Kasumi-1 (cell line): Measurements from ENCODE around the gene NRXN3.
"Not testable (repeated sequence)": the region's sequence is repeated elsewhere in the genome, so short reads cannot be mapped to it uniquely, and the experiment has no call there.

ENCODE experiments used
- DNase-seq, 2 experiments: peaks; one replicate each; lab custom pipeline; 2025; lab: John Stamatoyannopoulos, UW

Gene NRXN3

GRCh38 chr14:78403278-78403815 is 233.2 kb downstream of the NRXN3 start:
- DNase-seq = no peak

GRCh38 chr14:78405079-78405856 is 235.1 kb downstream of the NRXN3 start:
- no peak for DNase-seq

GRCh38 chr14:78412475-78412874 is 242.3 kb downstream of the NRXN3 start:
- DNase-seq = no peak

GRCh38 chr14:78414172-78414571 is 244.0 kb downstream of the NRXN3 start:
- DNase-seq = no peak

- no peak for DNase-seq
Observed at GRCh38 chr14:78417532-78417931, 247.4 kb downstream of the NRXN3 start.

GRCh38 chr14:78424311-78424710 is 254.1 kb downstream of the NRXN3 start:
- no peak for DNase-seq

GRCh38 chr14:78425330-78425729 is 255.2 kb downstream of the NRXN3 start:
- DNase-seq = no peak

- no peak for DNase-seq
Observed at GRCh38 chr14:78425782-78426181, 255.6 kb downstream of the NRXN3 start.

- DNase-seq = no peak
Observed at GRCh38 chr14:78432046-78432445, 261.9 kb downstream of the NRXN3 start.

- not testable (repeated sequence) for DNase-seq
Observed at GRCh38 chr14:78437448-78437847, 267.3 kb downstream of the NRXN3 start.

- DNase-seq = no peak
Observed at GRCh38 chr14:78440356-78440894, 270.3 kb downstream of the NRXN3 start.

GRCh38 chr14:78443834-78444233 is 273.7 kb downstream of the NRXN3 start:
- DNase-seq = no peak

- no peak for DNase-seq
Observed at GRCh38 chr14:78445275-78445674, 275.1 kb downstream of the NRXN3 start.

GRCh38 chr14:78446807-78447206 is 276.6 kb downstream of the NRXN3 start:
- DNase-seq = peak in 1 of 2 experiments; percentile 21

GRCh38 chr14:78448164-78449094 is 278.3 kb downstream of the NRXN3 start:
- DNase-seq = peak; percentile 35 to 53

GRCh38 chr14:78450669-78451318 is 280.6 kb downstream of the NRXN3 start:
- peak; percentile 14 to 16 for DNase-seq

GRCh38 chr14:78451319-78451695 is 281.1 kb downstream of the NRXN3 start:
- DNase-seq = no peak

- DNase-seq = no peak
Observed at GRCh38 chr14:78455896-78456435, 285.8 kb downstream of the NRXN3 start.

GRCh38 chr14:78469947-78470346 is 299.8 kb downstream of the NRXN3 start:
- no peak for DNase-seq

GRCh38 chr14:78479127-78479780 is 309.1 kb downstream of the NRXN3 start:
- no peak for DNase-seq

- no peak for DNase-seq
Observed at GRCh38 chr14:78484028-78484427, 313.9 kb downstream of the NRXN3 start.
